ENCODE measurements around the gene TRPV3.
"Not testable (repeated sequence)": the region's sequence is repeated elsewhere in the genome, so short reads cannot be mapped to it uniquely, and the experiment has no call there.

Gene TRPV3

DNA sequence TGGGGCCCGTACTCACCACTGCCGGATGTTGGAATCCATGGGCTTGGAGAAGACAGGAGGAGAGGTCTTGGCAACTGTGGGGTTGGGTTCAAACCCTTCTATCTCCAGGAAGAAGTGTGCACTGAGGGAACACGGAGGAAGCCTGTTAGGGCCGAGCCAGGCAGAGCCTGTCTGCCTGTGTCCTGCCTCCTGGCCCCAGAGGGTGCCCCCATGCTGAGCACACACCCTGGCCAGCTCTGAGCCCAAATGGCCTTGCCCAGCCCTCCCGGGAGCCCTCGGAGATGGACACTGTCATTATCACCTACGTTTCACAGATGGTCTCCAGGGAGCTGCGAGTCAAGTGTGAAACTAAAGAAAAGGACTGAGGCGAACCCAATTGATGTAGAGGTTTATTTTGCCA is 12.5 kb downstream of the TRPV3 start:
- no peak for DNase-seq

DNA sequence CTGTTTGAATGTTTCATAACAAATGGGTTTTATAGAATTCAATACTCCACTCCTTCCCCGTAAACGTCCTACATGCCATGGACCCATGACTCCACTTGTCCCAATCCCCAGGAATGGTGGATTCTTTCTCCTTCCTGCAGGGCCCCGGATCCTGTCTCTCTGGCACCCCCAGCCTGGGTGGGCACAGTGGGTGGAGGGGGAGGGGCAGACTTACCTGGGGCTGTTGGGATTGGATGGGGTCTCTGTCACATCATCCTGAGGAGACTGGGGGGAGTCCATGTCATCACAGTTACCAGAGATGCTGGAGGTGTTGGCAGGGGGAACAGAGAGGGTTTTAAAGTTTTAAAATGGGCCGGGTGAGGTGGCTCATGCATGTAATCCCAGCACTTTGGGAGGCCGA is 13.2 kb downstream of the TRPV3 start:
- DNase-seq, result no peak

DNA sequence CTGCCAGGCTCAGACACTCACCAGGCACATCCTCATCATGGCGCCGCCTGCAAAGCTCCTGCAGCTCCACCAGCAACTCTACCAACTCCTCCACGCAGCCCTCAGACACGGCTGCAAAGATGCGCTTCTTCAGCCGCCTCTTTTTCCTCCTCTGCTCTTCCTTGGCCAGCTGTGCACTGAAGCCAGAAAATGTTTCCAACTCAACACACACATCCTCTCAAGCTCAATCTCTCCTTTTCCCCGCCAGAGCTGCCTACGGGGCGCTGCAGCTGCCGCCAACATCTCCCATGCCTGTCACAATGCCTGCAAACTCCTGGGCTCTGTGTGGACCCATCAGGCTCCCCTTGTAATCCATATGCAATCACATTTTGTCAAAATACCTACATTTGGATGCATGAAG is 14.2 kb downstream of the TRPV3 start:
- no peak for DNase-seq

DNA sequence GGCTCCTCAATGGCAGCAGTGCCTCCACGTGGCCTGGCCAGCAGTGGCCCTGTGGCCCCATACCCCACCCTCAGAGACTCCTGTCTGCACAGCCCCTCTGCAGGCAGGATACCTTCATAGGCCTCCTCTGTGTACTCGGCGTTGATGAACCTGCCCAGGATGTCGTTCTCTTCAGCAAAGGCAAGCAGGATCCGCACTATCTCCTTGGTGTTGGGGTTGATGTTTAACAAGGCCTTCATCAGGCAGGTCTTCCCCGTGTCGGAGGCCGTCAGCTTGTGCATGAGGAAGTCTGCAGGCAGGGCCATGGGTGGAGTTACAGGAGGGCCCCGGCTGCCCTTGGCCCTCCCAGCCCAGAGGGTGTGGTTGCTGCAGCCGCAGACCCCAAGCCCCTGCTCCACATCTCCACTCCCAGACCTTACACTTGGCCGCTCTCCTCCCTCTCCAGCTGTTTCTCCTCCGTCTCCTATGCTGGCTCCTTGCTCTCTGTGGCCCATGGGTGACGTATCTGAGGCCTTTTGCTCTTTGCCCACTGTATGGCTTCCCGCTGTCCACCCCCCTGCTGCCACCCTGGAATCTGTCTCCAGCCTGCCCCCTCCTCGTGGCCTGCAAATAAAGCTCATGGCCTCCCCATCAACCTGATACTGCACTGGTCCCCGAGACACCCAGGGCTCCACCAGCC is 15.1 kb downstream of the TRPV3 start:
- DNase-seq, result no peak

DNA sequence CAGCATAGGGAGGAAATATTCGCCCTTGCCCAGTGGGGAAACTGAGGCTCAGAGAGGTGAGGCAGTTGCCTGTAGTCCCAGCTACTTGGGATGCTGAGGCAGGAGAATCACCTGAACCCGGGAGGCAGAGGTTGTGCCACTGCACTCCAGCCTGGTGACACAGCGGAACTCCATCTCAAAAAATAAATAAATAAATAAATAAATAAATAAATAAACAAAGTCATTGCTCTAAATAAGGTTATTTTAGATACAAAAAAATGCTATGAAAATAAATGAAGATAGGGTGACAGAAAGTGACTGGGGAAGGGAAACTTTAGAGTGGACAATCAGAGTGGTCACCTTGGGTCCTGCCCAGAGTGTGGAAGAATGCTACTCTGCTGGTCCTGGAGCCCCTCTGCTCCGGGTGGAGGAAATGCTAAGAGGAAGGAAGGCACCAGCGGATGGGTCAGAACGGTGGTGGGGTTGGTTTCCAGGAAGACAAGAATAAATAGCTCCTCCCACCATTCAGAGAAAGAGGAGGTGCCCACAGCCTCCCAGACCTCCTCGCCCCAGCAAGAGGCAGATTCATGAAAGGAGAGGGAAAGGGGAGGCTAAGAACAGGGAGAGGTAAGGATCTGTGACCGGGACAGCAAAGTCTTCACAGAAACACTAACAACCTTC is 17.6 kb downstream of the TRPV3 start:
- no peak for DNase-seq

DNA sequence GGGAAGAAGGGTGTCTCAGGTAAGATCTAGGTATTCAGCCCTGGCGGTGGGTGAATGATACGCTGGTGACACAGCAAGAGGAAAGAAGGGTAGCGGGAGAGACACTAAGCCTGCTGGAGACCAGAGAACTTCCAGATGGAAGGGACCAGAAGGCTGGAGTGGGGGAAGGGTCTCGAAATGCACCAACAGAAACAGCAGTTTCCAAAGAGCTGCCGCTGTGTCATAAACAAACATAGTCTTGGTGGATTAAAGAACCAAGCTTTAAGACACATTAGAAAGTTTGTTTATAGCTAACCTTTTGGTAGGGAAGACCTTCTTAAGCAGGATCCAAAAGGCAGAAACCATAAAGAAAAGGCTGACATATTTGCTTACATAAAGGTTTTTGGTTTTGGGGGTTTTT is 20.9 kb downstream of the TRPV3 start:
- DNase-seq, result no peak

DNA sequence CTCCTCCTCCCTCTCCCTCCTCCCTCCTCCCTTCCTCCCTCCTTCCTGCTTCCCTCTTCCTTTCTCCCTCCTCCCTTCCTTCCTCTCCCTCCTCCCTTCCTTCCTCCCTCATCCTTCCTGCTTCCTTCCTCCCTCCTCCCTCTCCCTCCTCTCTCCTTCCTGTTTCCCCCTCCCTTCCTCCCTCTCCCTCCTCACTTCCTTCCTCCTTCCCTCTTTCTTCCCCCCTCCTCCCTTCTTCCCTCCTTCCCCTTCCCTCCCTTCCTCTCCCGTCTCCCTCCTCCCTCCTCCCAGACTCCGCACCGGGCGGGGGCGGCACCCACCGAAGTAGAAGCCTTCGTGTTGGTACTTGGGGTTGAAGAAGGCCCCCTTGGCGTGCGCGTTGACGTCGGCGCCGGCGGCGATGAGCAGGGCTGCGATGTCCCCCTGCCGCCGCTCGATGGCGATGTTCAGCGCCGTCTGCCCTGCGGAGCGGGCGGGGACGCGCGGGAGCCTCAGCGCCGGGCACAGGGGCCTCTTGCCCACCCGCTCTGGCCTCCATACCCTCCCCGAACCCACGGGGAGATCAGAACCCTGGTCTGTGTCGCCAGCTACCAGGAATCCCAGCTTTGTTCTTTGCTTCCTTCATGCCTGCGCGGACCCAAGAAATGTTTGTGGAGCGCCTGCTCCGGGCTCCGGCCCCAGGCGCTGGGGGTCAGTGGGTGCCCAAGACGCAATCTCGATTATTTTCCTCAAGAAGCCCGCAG is 22.2 kb downstream of the TRPV3 start:
- DNase-seq, result no peak

DNA sequence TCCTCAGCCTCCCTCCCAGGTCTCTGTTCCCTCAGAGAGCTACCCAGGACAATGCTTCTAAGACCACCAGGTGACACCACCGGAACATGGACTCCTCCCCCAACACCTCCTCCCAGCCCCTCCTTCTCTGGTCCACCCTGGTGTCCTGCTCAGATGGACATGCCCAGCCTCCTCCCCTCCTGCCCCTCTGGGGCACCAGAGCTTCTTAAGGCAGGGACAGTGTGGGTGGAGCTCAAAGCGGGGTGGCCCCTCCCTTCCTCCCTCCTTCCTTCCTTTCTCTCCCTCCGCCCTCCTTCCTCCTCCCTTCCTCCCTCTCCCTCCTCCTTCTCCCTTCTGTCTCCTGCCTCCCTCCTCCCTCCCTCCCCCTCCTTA is 22.7 kb downstream of the TRPV3 start:
- no peak for DNase-seq

DNA sequence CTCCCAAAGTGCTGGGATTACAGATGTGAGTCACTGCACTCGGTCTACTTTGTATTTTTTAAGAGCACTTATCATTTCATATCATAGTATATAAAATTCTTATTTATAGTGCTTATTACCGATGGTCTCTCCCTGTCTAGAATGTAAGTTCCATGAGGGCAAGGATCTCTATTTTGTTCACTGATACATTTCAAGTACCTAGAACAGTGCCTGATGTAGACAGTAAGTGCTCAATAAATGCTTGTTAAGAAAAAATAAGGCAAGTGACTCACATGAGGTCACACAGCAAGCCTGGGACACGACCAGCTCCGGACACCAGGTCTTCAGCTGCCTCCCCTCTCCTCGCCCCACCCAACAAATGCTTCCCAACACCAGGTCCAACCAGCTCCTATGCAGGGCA is 23.9 kb downstream of the TRPV3 start:
- DNase-seq, result no peak

DNA sequence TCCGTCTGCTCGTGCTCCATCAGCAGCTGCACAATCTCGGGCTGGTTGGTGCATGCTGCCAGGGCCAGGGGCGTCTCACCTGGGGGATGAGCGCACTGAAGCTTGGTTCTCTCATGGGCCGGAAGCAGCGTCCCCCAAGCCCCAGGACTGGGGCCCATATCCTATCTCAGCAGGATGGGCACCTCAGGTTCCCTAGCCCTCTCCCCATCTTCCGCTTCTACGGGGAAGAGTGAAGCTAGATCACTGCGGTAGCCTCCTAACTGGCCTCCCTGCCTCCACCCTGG is 24.8 kb downstream of the TRPV3 start:
- DNase-seq, result no peak

DNA sequence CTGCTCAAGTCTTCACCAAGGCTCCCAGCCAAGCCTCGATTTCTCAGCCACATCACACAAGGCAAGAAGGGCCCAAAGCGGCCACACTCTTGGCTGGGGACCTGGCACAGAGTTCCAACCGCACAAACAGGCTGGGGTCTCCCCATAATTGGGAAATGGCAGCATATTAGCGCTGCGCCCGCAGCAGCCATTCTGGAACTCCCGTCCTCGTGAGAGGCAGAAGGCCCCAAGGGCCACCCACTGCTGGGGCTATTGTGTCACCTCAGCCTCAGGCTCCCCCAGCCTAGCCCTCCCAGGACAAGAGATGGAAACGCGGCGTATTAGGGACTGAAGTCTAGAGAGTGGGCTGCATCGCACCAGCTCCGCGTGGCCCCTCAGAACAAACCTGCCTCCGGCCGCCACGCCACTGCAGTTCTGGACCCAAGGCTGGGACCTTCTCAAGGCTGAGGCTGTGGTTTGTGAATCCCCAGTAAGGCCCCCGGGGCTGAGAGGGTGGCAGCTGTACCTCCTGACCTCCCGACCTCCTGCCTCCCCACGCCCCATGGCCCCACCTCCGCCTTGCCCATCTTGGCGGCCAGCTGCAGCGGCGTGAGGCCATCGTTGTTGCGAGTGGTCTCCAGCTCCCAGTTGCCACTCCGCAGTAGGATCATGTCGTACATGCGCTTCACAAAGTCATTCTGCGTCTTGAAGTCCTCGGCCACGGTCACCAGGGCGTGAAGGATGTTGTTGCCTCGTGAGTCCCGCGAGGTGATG is 25.3 kb downstream of the TRPV3 start:
- no peak for DNase-seq

DNA sequence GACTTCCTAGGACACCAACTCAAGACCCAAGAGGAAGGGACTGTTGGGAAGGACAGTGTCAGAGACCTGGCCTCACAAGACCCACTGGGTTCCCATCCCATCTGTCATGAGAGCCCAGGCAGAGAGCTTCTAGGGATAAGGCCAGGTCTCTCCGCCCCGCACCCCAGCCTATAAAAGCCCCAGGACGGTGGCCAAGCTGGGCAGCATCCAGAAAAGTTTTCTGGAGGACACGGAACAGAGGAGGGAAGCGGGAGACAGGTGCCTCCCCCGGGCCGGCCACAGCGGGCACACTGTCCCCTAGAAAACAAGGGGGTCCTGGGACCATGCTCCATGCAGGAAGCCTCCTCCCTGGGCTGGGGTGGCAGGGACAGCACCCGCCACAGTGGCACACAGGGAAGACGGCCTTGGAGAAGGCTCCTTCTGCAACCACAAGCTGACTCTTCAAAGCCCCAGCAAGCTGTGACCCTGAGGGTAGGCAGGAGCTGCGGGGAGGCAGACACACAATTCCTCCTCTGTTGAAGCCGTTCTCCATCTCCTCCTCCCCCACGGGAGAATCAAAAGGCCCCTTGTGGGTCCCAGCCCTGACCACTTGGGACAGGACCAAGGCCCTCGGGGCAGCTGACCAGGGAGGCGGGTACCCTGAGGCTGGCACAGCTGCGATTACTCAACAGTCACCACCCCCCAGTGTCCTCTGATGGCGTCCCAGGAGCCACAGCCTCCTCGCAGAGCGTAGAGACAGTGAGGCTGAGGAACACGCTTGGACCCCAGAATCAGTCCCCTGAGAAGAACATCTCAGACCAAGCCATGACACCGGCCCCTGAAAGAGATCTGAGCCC is 26.1 kb downstream of the TRPV3 start:
- no peak for DNase-seq

DNA sequence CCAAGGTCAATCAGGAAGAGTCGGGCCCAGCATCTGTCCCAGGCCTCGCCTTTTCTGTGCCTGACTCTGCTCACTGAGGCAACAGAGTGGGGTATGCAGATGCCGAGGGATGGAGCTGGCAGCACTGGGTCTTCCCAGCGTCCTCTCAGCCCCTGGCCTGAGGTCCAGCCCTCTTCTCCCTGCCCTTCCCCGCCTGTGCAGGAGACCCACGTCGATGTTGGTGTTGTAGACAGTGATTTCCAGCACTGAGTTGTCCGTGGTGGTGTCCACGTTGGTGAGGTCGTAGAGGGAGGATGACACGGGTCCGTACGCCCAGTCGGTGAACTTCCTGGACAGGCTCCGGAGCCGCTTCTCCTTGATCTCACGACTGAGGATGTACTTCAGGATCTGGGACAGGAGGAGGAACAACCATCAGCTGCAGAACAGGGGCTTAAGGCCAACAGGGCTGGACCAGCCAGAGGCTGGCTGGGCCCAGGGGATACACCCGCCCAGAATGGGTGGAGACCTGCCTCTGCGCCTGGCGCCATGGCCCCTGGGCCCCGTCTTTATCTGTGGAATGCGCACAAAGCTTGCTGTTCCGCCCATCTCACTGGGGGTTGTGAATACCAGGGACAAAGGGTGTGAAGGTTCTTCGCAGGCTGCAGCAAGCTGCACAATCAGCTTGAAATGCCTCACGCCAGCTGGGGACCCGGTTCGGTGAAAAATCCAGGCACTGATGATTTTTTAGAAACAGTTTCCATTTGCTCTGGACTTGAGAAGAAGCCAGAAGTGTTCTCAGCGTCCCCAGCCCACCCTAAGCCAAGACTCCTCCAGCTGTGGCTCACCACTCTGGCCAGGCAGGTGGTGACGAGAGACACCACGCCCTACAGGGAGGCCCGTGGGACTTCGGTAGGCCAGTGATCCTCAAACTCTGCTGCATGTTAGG is 27.5 kb downstream of the TRPV3 start:
- no peak for DNase-seq

DNA sequence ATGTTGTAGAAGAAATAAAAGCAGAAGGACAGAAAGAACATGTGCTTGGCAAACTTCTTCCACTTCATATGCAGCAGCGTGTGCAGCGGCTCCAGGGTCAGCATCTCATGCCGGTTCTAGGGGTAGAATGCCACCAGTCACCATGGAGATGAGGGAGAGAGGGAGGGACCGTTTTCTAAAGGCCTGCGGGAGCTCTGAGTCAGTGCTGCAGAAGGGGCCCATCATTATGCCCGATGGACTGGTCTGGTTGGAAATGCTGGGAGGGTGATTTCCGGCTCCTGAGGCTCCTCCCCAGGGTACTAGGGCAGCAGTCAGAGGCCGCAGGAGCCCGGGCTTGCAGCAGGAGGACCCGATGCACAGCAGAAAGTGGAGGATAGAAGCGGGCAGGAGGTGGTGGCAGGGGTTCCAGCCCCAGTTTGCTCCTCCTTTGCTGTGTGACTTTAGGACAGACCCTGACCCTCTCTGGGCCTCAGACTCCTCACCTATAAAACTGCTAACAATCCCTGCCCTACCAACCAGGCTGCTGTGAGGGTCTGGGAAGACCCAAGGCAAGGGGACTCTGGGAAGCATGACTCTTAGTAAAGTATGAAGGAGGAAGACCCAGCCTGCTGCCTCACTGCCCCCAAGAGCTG is 28.6 kb downstream of the TRPV3 start:
- DNase-seq, result no peak

DNA sequence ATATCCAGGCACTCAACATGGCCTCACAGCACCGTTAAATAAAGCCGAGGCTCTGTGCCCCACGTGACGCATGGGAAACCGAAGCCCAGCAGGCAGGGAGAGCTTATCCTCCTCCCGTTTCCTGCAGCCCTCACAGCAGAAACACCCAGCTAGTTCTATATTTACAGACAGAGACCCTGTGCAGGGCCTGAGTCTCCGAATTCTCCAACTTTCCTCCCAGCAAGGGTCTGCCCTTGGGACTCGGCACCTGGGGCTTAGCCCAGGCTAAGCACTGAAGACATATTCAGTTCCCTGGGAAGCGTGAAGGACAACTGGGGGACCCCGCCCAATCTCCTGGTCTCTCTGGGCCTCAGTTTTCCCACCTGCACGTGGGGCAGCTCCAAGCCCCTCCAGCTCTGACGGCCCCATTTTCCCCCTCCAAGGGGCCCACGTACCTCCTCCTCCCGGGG is 29.2 kb downstream of the TRPV3 start:
- no peak for DNase-seq

DNA sequence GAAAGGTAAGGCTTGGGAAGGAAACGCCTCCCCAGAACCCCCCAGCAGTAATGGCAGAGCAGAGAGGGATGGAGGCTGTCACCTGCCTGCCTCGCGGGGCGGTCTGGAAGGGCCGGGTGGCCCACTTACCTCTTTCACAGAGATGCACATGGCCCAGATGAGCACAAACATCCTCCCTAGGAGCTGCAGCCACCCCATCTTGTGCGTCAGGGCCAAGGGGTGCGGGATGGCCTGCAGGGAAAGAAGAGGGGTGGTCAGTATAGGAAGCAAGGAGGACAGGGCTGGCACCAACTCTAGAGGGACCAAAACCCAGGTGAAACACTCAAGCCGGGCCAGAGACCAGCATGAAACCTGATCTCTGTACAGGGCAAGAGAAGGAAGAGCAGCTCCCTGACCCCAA is 29.7 kb downstream of the TRPV3 start:
- DNase-seq, result no peak

DNA sequence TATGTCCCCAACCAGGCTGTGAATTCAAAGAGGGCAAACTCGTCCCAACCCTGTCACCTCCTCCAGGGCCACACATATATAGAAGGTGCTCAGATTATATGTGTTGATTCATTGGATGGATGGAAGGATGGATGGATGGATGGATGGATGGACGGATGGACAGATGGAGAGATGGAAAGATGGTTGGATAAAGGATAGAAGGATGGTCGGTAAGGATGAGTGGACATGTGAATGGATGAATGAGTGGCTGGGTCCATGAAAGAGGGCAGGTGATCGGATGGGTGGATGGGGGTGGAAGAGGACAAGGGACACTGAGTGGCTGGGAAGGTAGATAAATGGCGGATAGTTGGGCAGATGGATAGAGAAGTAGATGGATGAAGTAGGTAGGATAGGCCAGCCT is 30.1 kb downstream of the TRPV3 start:
- DNase-seq, result no peak

DNA sequence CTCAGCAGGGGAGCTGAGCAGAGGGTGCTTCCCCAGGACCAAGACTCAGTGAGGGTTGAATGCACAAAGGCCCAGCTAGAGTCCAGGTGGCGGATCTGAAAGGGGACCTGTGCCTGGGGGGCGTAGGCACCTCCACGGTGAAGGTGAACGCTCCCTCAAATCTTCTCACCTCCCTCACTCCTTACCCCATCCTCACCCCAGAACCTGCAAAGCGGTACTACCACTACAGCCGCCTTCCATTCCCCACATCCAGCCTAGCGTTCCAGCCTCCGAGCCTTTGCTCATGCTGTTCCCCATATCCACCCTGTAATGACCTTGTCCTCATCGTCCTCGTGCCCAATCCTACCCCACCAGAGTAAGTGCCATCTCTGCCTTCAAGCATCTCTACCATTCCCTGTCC is 30.6 kb downstream of the TRPV3 start:
- no peak for DNase-seq

DNA sequence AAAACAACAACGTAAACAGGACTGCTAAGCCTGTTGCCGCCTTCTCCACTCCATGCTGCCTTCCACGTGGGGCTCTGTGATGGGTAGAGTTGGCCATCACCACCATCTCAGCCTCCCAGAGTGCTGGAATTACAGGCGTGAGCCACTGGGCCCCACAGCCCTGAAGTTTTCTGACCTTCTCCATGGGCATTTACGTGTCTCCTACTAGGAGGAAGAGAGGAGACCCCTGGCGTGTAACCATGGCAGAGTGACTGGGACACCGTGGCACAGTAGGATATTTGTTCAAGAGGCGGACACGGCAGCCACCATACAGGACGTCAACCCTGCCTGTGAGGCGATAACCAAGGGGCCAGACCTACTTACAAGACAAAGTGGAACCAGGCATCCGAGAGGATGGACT is 31.1 kb downstream of the TRPV3 start:
- DNase-seq, result no peak

DNA sequence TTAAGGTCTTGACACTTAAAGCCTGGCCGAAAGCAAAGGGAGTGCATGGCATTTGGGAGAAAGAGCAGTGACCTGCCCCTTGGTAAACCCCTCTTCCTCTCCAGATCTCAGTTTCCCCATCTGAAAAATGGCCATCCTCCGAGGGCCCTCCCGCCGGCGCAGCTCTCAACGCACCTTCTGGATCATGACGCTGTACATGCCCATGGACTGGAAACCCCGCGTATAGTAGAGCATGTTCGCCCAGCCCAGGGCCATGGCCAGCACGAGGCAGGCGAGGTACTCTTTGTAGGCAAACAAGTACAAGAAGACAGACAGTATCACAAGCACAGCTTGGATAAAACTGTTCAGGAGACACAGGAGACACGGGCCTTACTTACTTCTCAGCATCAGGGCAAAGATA is 33.6 kb downstream of the TRPV3 start:
- DNase-seq, result no peak

DNA sequence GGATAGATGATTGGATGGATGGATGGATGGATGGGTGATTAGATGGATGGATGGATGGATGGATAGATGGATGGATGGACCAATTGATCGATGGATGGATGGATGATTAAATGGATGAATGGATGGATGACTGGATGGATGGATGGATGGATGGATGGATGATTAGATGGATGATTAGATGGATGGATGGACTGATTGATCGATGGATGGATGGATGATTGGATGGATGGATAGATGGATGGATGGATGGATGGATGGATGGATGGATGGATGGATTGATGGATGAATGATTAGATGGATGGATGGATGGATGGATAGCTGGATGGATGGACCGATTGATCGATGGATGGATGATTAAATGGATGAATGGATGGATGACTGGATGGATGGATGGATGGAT is 38.1 kb downstream of the TRPV3 start:
- not testable (repeated sequence) for DNase-seq
